HL-60 (cell line): ENCODE data around the gene SNRPD3.
"Not testable (repeated sequence)": the region's sequence is repeated elsewhere in the genome, so short reads cannot be mapped to it uniquely, and the experiment has no call there.

Experiments
- DNase-seq, 2 experiments: peaks; one replicate each; pipeline ENCODE4 v3.0.0-alpha.2; 2010 to 2020; ENCODE audit warnings: low read depth in 1 of 2, low spot score in 1 of 2
- H3K27ac ChIP-seq: fragments of 250-450 bp; sonication (Bioruptor Pico); replicated peaks from 2 replicates; pipeline ENCODE4 v1.5.1; 2020; ENCODE audit warnings: mild to moderate bottlenecking, moderate library complexity
- H3K27me3 ChIP-seq: fragments of 250-450 bp; sonication (Bioruptor Pico); 2 replicates; pipeline ENCODE4 v1.5.1; 2021; ENCODE audit warnings: mild to moderate bottlenecking, moderate library complexity; ENCODE audit not compliant: insufficient read depth, poor library complexity, severe bottlenecking
- H3K4me3 ChIP-seq: replicated peaks from 2 replicates; pipeline ENCODE4 v1.5.1; 2011; ENCODE audit warnings: mild to moderate bottlenecking, control low read depth, low read length; ENCODE audit not compliant: insufficient read depth
- CTCF ChIP-seq: IDR thresholded peaks from one replicate; pipeline ENCODE4 v1.5.1; 2011; ENCODE audit warnings: low read length, control low read depth, inconsistent platforms; ENCODE audit not compliant: insufficient read depth
- GABPA ChIP-seq: IDR thresholded peaks from 2 replicates; pipeline ENCODE4 v1.6.1; 2012; ENCODE audit warnings: low read depth
- POLR2AphosphoS5 ChIP-seq: IDR thresholded peaks from 2 replicates; pipeline ENCODE4 v1.6.1; 2012; ENCODE audit warnings: low read depth
- REST ChIP-seq: IDR thresholded peaks from 2 replicates; pipeline ENCODE4 v1.6.1; 2012; ENCODE audit warnings: low read depth; ENCODE audit not compliant: insufficient replicate concordance
- SPI1 ChIP-seq: IDR thresholded peaks from 2 replicates; pipeline ENCODE4 v1.6.1; 2012; ENCODE audit warnings: low read depth, mild to moderate bottlenecking, borderline replicate concordance

SNRPD3 gene

GRCh38 chr22:24595228-24595627, 39.4 kb downstream of the SNRPD3 start:
- TF ChIP-seq CTCF (no peak), REST (no peak), POLR2AphosphoS5 (no peak), GABPA (no peak), SPI1 (no peak)
- no peak for DNase-seq
- Histone ChIP-seq H3K27me3 (no peaks in the 10 kb centered on the region), H3K4me3 (no peak overlapping the region), H3K27ac (no peak overlapping the region)

GRCh38 chr22:24595863-24596262, 40.1 kb downstream of the SNRPD3 start:
- H3K4me3 ChIP-seq: no peak overlapping the region
- H3K27me3 ChIP-seq: no peaks in the 10 kb centered on the region
- TF ChIP-seq SPI1 (no peak), POLR2AphosphoS5 (no peak), REST (no peak), CTCF (no peak), GABPA (no peak)
- no peak overlapping the region for H3K27ac ChIP-seq
- DNase-seq: no peak

GRCh38 chr22:24597076-24597475, 41.3 kb downstream of the SNRPD3 start:
- not testable (repeated sequence) for H3K27ac ChIP-seq, H3K4me3 ChIP-seq, DNase-seq, H3K27me3 ChIP-seq

GRCh38 chr22:24599514-24599913, 43.7 kb downstream of the SNRPD3 start:
- H3K27ac ChIP-seq: no peak overlapping the region
- TF ChIP-seq CTCF: no peak
- no peak for TF ChIP-seq GABPA
- no peak for TF ChIP-seq REST
- TF ChIP-seq POLR2AphosphoS5: no peak
- no peak for TF ChIP-seq SPI1
- no peaks in the 10 kb centered on the region for H3K27me3 ChIP-seq
- no peak for DNase-seq
- no peak overlapping the region for H3K4me3 ChIP-seq

GRCh38 chr22:24599958-24600715, 44.3 kb downstream of the SNRPD3 start:
- not testable (repeated sequence) for DNase-seq, H3K27me3 ChIP-seq, H3K4me3 ChIP-seq
- H3K27ac ChIP-seq: peak overlapping the region; percentile 85
